HG02973 (cell line): Measurements from ENCODE around the gene TRMT6.

Experiments used
- ATAC-seq: cut with Tn5 transposase; IDR thresholded peaks from one replicate; pipeline ENCODE4 v1.9.1; 2021; ENCODE audit warnings: moderate library complexity; ENCODE audit not compliant: unreplicated experiment

TRMT6 gene

GRCh38 chr20:5949943-5950270, 426 bp downstream of the TRMT6 start:
- ATAC-seq: peak; percentile 2

- no peak for ATAC-seq
These were observed 3.1 kb downstream of the TRMT6 start for GRCh38 chr20:5947276-5947675.

- no peak for ATAC-seq
These were observed 4.4 kb downstream of the TRMT6 start for GRCh38 chr20:5945963-5946362.

- no peak for ATAC-seq
These were observed 11.8 kb downstream of the TRMT6 start for GRCh38 chr20:5938456-5939029.

- no peak for ATAC-seq
These were observed 14.1 kb downstream of the TRMT6 start for GRCh38 chr20:5936238-5936637.

GRCh38 chr20:5935384-5935783, 14.9 kb downstream of the TRMT6 start:
- no peak for ATAC-seq

GRCh38 chr20:5933802-5934436, 16.4 kb downstream of the TRMT6 start:
- peak; percentile 51 for ATAC-seq

GRCh38 chr20:5932796-5933195, 17.5 kb downstream of the TRMT6 start:
- ATAC-seq: no peak

- no peak for ATAC-seq
These were observed 18.9 kb downstream of the TRMT6 start for GRCh38 chr20:5931411-5931810.

GRCh38 chr20:5928836-5929715, 21.3 kb downstream of the TRMT6 start:
- ATAC-seq: no peak

GRCh38 chr20:5927749-5928462, 22.4 kb downstream of the TRMT6 start:
- ATAC-seq: no peak

- no peak for ATAC-seq
These were observed 24.8 kb downstream of the TRMT6 start for GRCh38 chr20:5925551-5925950.

- no peak for ATAC-seq
These were observed 26.8 kb downstream of the TRMT6 start for GRCh38 chr20:5923493-5923892.

- ATAC-seq: no peak
These were observed 29.8 kb downstream of the TRMT6 start for GRCh38 chr20:5920581-5920980.

GRCh38 chr20:5919626-5920544, 30.4 kb downstream of the TRMT6 start:
- no peak for ATAC-seq

GRCh38 chr20:5918856-5919625, 31.3 kb downstream of the TRMT6 start:
- ATAC-seq: no peak

- no peak for ATAC-seq
These were observed 35.5 kb downstream of the TRMT6 start for GRCh38 chr20:5914859-5915258.

- ATAC-seq: no peak
These were observed 37.2 kb downstream of the TRMT6 start for GRCh38 chr20:5913166-5913565.

- no peak for ATAC-seq
These were observed 40.1 kb downstream of the TRMT6 start for GRCh38 chr20:5910186-5910585.

GRCh38 chr20:5908981-5909380, 41.4 kb downstream of the TRMT6 start:
- ATAC-seq: no peak
